Hair follicular keratinocyte (primary cell): ENCODE results near the gene ZNF677. TPM values are rescaled to one million over a fixed set of nuclear protein-coding genes. Genes with fewer than 3 reads are reported as not detected.

Experiments used
- total RNA-seq: library from RNA; depleted of rRNA; stranded (reverse); fragments of >200 nt; gene quantifications from 2 replicates; pipeline ENCODE4 v1.2.3, GENCODE V29; 2015

Gene ZNF677
- total RNA-seq, result 6.8 and 15.5 TPM in 2 replicates

GRCh38 chr19:53254411-53255341 lies at the start of gene ZNF677:
Gene ZNF677, minus strand, starts transcription at chr19:53254873. Its CDS starts 3,323 bp downstream, at chr19:53251550.

GRCh38 chr19:53267623-53268022 lies 12.9 kb upstream of the ZNF677 start, which contains the start of gene VN1R4:
Gene VN1R4, minus strand, starts transcription at chr19:53267723. Its CDS starts 58 bp downstream, at chr19:53267665.

GRCh38 chr19:53257715-53258342 lies 3.2 kb upstream of the ZNF677 start, which contains the start of gene VN1R2:
Gene VN1R2, plus strand, starts transcription at chr19:53258292. Its CDS starts 84 bp downstream, at chr19:53258376.

GRCh38 chr19:53192771-53193534 lies 61.7 kb downstream of the ZNF677 start, which contains the start of gene ZNF665:
Gene ZNF665, minus strand, starts transcription at chr19:53193358. Its CDS starts 10,460 bp downstream, at chr19:53182898.

Other genes starting within 250 kb of the ZNF677 start
- not detected in 2 replicates for gene ERVV-1, start 241.0 kb downstream of the ZNF677 start, total RNA-seq
- gene ERVV-2, start 210.1 kb downstream of the ZNF677 start, total RNA-seq, result not detected in 2 replicates
- 7.4 and 10.4 TPM in 2 replicates for gene ZNF160, start 151.5 kb downstream of the ZNF677 start, total RNA-seq
- 1.0 and 1.6 TPM in 2 replicates for gene ZNF415, start 122.0 kb downstream of the ZNF677 start, total RNA-seq
- gene ZNF347, start 95.8 kb downstream of the ZNF677 start, total RNA-seq, result 2.5 and 3.1 TPM in 2 replicates
- 2.1 and 2.9 TPM in 2 replicates for gene ZNF665, start 61.5 kb downstream of the ZNF677 start, total RNA-seq
- not detected in 2 replicates for gene VN1R2, start 3.4 kb upstream of the ZNF677 start, total RNA-seq
- gene VN1R4, start 12.8 kb upstream of the ZNF677 start, total RNA-seq, result not detected in 2 replicates
- 3.3 and 4.1 TPM in 2 replicates for gene ZNF845, start 78.9 kb upstream of the ZNF677 start, total RNA-seq
- 6.0 and 6.1 TPM in 2 replicates for gene ZNF525, start 110.8 kb upstream of the ZNF677 start, total RNA-seq
- 3.9 and 6.2 TPM in 2 replicates for gene ZNF765, start 140.3 kb upstream of the ZNF677 start, total RNA-seq
- gene ZNF761, start 177.1 kb upstream of the ZNF677 start, total RNA-seq, result 6.9 and 7.0 TPM in 2 replicates
- 1.5 and 2.1 TPM in 2 replicates for gene ZNF813, start 212.9 kb upstream of the ZNF677 start, total RNA-seq